ENCODE results near the gene MAP3K12.

DNA sequence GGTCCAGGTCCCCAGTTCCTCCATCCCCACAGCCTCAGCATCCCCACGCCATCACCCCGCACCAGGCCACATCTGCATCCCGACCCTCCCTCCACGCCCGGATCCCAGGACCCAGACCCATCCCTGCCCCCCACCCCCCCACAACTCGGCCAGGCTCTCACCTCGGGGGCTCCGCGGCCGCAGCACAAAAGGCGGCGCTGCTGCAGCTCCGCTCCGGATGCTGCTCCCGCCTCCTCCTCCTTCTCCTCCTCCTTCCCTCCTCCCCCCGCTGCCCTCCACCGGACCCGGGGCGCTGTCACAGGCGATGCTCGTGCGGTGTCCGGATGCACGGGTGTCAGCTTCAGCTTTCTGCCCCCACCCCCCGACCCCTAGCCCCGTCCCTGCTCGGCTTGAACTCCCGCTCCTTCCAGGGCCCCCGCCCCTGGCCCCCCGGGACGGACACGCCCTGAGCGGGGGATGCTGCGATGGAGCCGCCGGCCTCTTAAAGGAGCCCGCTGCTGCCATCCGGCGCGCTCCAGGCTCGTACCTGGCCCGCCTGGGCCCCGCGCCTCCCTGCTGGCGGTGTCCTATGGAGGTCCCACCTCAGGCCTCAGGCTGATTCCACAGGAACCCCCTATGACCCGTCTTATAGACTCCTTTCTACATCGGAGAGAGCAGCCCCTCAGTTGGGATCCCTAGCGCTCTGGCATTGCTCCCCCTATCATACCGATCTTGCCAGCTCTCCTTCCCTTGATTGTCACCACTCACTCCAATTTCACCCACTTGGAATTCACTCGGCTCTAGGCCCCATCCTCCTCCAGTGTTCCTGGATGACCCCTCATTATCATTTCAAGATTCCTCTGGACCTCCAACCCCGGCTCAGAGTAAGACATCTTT is at the start of gene MAP3K12:
- no peak for TF ChIP-seq REST (IDR thresholded peaks at IDR 0.05; ENCODE audit: low read depth)
- TF ChIP-seq EP300 (IDR thresholded peaks at IDR 0.05; ENCODE audit: borderline replicate concordance), result no peak
- no peak; the same call in 1 of the 2 replicates for TF ChIP-seq TCF12 (IDR thresholded peaks at IDR 0.05; ENCODE audit: low read depth)
- TF ChIP-seq CREB1 (IDR thresholded peaks at IDR 0.05; ENCODE audit: low read depth), result no peak
- no peak for TF ChIP-seq RAD21 (IDR thresholded peaks at IDR 0.05; ENCODE audit: low read depth)
- no peak for TF ChIP-seq NFIC (IDR thresholded peaks at IDR 0.05)
- TF ChIP-seq YY1 (IDR thresholded peaks at IDR 0.05; ENCODE audit: low read depth), result no peak
- TF ChIP-seq, protein P1, sequence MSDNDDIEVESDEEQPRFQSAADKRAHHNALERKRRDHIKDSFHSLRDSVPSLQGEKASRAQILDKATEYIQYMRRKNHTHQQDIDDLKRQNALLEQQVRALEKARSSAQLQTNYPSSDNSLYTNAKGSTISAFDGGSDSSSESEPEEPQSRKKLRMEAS (IDR thresholded peaks at IDR 0.05), result no peak; the same call in 1 of the 2 replicates
- TF ChIP-seq TAF1 (IDR thresholded peaks at IDR 0.05; ENCODE audit: low read depth), result peak; percentile 37; the same call in 1 of the 2 replicates

Measured in Ishikawa (cell line).